Measurements from ENCODE around the gene E2F3. TPM values are rescaled to one million over a fixed set of nuclear protein-coding genes. Genes with fewer than 3 reads are reported as not detected.

The E2F3 gene
- total and polyA plus RNA-seq, 2 donors from 2014 or later: 3.7 to 11.0 TPM

- FAIRE-seq (no peak), DNase-seq (no peak)
- Histone ChIP-seq H3K9me3 (ENCODE audit: control insufficient read depth in 2 of 3, insufficient read depth in 1 of 3, low read length in 3 of 3) (peaks cover 0 to 4% (median 0%) of the 10 kb centered on the region in 3 donors), H3K27ac (ENCODE audit: low read depth in 2 of 2, low read length in 2 of 2) (no peak overlapping the region), H3K27me3 (ENCODE audit: control insufficient read depth, insufficient read depth, low read length) (no peaks in the 10 kb centered on the region), H3K9ac (ENCODE audit: low read length in 3 of 3) (no peak overlapping the region), H3K36me3 (ENCODE audit: control insufficient read depth in 2 of 3, insufficient read depth in 3 of 3, low read length in 3 of 3) (no peaks in the 10 kb centered on the region), H3K4me1 (ENCODE audit: control insufficient read depth in 2 of 3, insufficient read depth in 2 of 3, low read depth in 1 of 3, low read length in 3 of 3) (peaks cover 0 to 3% (median 0%) of the 10 kb centered on the region in 3 donors), H3K4me3 (ENCODE audit: low read length in 3 of 3) (no peak overlapping the region)
- no peak for TF ChIP-seq CTCF (IDR thresholded peaks at IDR 0.05; ENCODE audit: borderline replicate concordance, extremely low read depth, insufficient read depth)
- intact Hi-C loops (cut with DNase I): no loop called here
These were observed 22.4 kb upstream of the E2F3 start for GRCh38 chr6:20379231-20379630.

- H3K27ac ChIP-seq (ENCODE audit: low read depth in 2 of 2, low read length in 2 of 2): no peak overlapping the region
- no peaks in the 10 kb centered on the region for H3K36me3 ChIP-seq (ENCODE audit: control insufficient read depth in 2 of 3, insufficient read depth in 3 of 3, low read length in 3 of 3)
- no peaks in the 10 kb centered on the region for H3K27me3 ChIP-seq (ENCODE audit: control insufficient read depth, insufficient read depth, low read length)
- TF ChIP-seq CTCF (IDR thresholded peaks at IDR 0.05; ENCODE audit: borderline replicate concordance, extremely low read depth, insufficient read depth): no peak
- H3K9me3 ChIP-seq (ENCODE audit: control insufficient read depth in 2 of 3, insufficient read depth in 1 of 3, low read length in 3 of 3): peaks cover 0 to 3% (median 0%) of the 10 kb centered on the region in 3 donors
- H3K4me3 ChIP-seq (ENCODE audit: low read length in 3 of 3): no peak overlapping the region
- DNase-seq: no peak
- no peaks in the 10 kb centered on the region for H3K4me1 ChIP-seq (ENCODE audit: control insufficient read depth in 2 of 3, insufficient read depth in 2 of 3, low read depth in 1 of 3, low read length in 3 of 3)
- no peak for FAIRE-seq
- intact Hi-C loops (cut with DNase I): no loop called here
- H3K9ac ChIP-seq (ENCODE audit: low read length in 3 of 3): no peak overlapping the region
These were observed 15.5 kb upstream of the E2F3 start for GRCh38 chr6:20386218-20386617.

GRCh38 chr6:20389066-20389465 is 12.6 kb upstream of the E2F3 start:
- Histone ChIP-seq H3K4me1 (ENCODE audit: control insufficient read depth in 2 of 3, insufficient read depth in 2 of 3, low read depth in 1 of 3, low read length in 3 of 3) (no peaks in the 10 kb centered on the region), H3K27me3 (ENCODE audit: control insufficient read depth, insufficient read depth, low read length) (no peaks in the 10 kb centered on the region), H3K9me3 (ENCODE audit: control insufficient read depth in 2 of 3, insufficient read depth in 1 of 3, low read length in 3 of 3) (no peaks in the 10 kb centered on the region), H3K9ac (ENCODE audit: low read length in 3 of 3) (no peak overlapping the region), H3K36me3 (ENCODE audit: control insufficient read depth in 2 of 3, insufficient read depth in 3 of 3, low read length in 3 of 3) (no peaks in the 10 kb centered on the region), H3K27ac (ENCODE audit: low read depth in 2 of 2, low read length in 2 of 2) (no peak overlapping the region), H3K4me3 (ENCODE audit: low read length in 3 of 3) (no peak overlapping the region)
- DNase-seq (no peak), FAIRE-seq (no peak)
- no peak for TF ChIP-seq CTCF (IDR thresholded peaks at IDR 0.05; ENCODE audit: borderline replicate concordance, extremely low read depth, insufficient read depth)
- intact Hi-C loops (cut with DNase I): no loop called here

GRCh38 chr6:20393297-20393696 is 8.4 kb upstream of the E2F3 start:
- Histone ChIP-seq H3K4me1 (ENCODE audit: control insufficient read depth in 2 of 3, insufficient read depth in 2 of 3, low read depth in 1 of 3, low read length in 3 of 3) (no peaks in the 10 kb centered on the region), H3K9ac (ENCODE audit: low read length in 3 of 3) (no peak overlapping the region), H3K4me3 (ENCODE audit: low read length in 3 of 3) (no peak overlapping the region), H3K27ac (ENCODE audit: low read depth in 2 of 2, low read length in 2 of 2) (no peak overlapping the region), H3K9me3 (ENCODE audit: control insufficient read depth in 2 of 3, insufficient read depth in 1 of 3, low read length in 3 of 3) (no peaks in the 10 kb centered on the region), H3K27me3 (ENCODE audit: control insufficient read depth, insufficient read depth, low read length) (no peaks in the 10 kb centered on the region), H3K36me3 (ENCODE audit: control insufficient read depth in 2 of 3, insufficient read depth in 3 of 3, low read length in 3 of 3) (no peaks in the 10 kb centered on the region)
- DNase-seq: no peak
- intact Hi-C loops (cut with DNase I): no loop called here
- no peak for FAIRE-seq
- no peak for TF ChIP-seq CTCF (IDR thresholded peaks at IDR 0.05; ENCODE audit: borderline replicate concordance, extremely low read depth, insufficient read depth)
